Renal cortical epithelial cell (primary cell): ENCODE measurements around the gene NR3C2. TPM values are rescaled to one million over a fixed set of nuclear protein-coding genes. Genes with fewer than 3 reads are reported as not detected.

Source experiments
- DNase-seq: peaks from one replicate; pipeline ENCODE4 v3.0.0-alpha.2; 2011; ENCODE audit warnings: low read depth
- total RNA-seq: library from RNA; depleted of rRNA; stranded (reverse); fragments of >200 nt; gene quantifications from 2 replicates; pipeline ENCODE4 v1.2.3, GENCODE V29; 2014

NR3C2 gene
- total RNA-seq, 1 donor from 2014 or later: 2.0 TPM

DNA sequence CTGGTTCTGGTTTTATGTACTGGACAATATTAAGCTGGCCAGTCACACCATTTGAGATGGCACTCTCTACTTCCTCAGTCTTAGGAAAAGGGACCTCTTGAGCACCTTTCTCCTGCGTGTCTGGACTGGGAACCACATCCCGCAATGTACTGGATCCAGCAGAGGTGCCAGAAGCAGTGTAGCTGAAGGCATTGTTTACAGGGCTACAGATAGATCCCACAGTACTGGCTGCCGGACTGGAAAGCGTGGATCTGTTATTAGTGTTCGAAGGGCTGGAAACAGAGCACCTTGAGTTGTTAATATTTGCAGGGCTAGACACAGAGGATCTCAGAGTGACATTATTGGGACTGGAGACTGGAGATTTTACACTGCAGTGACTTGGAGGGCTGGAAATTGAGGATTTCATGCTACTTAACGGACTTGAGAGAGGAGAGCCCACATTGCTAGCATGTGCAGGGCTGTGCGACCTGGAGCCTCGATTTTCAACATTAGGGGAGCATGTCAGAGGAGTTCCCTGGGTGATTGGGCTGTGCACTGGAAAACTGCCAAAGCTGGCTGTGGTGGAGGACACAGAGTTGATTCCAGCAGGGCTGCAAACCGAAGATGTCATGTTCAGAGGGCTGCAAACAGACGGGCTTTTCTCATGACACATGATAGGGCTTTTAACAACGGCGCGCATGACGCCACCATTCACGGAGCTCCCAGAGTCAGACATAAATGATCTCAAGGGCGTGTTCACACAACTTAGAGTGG lies 6.4 kb downstream of the NR3C2 start:
- no peak for DNase-seq

DNA sequence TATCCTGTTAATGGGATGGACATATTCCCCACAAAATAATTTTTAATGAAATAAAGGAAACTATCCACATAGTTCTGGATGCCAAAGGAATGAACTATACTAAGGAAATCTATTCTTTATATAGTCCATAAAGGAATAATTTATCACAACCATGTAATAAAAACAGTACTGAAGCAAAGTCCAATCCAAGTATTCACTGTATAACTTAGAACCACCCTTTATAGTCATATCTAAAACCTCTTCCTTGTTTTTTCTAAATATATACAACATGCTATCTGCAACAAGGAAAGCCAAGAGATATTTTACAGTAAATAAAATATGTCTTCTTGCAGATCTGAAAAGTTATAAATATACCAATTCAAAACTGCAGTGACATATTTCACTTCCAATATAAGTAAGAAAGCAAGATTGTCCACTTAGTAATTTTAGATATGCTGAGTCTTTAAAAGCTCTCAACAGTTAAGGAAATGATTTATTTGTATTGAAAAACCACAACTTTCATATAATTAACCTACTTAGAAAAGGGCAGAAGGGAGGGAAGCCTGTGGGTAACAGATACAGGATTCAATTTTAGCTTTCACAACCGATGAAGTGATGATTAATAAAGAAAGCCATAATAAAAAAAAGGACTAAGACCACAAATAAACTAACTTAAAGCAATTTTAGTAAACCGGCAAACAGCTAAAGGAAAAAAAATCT lies 8.0 kb downstream of the NR3C2 start:
- DNase-seq: no peak

DNA sequence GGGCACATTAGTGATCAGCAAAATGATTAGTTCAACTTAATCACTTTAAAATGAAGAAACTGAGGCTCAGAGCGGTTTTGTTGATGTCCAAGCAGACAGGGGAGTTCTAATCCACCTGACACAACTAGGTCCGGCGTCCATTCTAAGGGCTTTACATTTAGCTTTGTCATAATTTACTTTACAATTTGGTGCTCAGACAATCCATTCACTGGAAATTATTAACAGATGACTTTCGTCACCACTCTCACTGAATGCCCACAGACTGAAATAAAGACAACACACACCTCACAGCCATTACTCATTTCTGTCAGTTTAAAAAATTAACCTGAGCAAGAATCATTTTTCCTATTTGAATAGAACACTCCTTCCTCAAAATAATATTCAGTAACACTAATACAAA lies 10.8 kb downstream of the NR3C2 start:
- DNase-seq: peak; percentile 70

DNA sequence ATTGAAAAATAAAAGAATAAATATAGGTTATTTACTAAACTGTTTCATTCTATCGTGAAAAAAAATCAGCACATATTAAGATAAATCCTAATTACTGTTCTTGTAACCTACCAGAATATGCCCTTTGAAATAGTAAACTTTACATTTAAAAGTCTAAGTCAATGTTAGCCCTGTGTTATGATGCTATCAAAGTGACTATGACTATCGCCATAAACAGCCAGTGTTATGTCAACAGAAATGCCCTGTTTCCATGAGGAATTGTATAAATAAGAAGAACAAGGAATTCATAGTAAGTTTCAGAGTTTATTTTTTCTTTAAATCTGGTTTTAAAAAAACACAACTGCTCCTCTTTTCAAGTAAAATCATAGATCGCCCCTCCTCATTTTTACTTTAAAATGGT lies 11.4 kb downstream of the NR3C2 start:
- DNase-seq: peak; percentile 32

DNA sequence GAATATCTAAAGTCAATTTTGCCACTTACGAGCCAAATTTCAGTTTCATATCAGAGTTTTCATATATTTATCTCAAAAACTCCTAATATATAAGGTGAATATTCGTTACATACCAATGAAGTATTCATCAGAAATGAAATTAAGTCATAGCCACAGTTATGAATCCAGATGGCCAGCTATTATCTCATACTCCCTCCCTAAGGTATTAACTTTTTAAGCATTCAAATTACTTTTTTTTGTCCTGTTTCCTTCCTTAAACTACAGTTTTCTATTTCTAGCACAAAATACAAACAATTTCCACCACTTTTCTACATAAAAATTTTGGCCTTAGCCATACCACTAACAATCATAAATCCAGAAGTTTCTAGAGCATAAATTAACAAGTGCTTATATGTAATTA lies 13.0 kb downstream of the NR3C2 start:
- DNase-seq: no peak

DNA sequence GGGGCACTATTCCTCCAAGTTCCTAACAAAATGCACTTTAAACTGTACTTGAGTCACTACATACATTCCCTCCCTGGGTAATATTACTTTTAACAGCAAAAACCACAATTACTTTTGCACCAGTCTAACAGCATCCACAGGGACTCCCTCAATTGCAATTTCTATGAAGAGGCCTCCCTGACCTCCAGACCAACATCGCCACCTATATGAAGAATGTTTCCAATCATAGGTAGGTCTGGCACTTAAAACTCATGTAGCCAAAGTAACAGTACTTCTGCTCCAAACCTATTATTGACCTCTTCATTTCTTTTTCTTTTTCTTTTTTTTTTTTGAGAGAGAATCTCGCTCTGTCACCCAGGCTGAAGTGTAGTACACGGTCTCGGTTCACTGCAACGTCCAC lies 15.6 kb downstream of the NR3C2 start:
- no peak for DNase-seq

DNA sequence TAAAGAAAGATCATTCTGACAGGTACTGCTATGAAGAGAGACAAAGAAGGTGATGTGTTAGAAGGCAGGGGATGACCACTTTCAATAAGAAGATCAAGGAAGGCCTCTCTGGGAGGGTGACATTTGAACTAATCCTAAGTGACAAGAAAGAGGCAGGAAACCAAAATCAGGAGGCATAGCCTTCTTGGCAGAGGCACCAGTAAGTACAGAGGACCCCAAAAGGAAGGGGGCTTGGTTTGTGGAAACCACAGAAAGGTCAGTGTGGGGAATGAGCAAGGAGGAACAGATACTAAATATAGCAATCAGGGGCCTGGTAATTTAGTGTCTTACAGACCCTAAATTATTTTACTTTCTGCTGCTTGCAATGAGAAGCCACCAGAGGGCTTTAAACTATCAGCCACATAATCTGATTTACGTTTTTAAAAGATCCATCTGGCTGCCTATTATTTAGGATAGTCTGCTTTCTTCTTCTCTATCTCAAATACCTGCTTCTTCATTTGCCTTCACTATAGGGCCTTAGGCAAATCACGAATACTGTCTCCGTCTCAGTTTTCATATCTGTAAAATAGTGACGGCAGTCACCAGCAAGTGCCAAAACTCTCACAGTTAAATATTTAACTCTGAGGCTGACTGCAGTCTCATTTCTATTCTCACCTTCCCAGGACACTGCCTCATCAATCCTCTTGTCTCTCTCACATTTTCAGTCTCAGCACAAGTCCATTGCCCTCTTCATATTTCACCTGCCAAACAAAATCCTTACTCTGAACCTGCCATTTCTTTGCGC lies 16.7 kb downstream of the NR3C2 start:
- no peak for DNase-seq

DNA sequence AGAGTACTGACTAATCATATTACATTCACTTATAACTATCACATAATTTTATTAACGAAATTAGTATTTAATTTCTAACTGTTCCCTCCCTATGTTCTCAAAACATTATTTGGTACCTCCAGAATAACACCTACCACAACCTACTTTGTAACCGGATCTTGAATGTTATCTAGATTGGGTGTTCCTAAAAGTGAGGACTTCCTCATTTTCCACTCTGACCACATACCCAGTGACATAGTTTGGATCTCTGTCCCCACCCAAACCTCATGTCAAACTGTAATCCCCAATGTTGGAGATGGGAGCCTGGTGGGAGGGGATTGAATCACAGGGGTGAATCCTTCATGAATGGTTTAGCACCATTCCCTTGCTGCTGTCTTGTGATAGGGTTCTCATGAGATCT lies 21.8 kb downstream of the NR3C2 start:
- no peak for DNase-seq

DNA sequence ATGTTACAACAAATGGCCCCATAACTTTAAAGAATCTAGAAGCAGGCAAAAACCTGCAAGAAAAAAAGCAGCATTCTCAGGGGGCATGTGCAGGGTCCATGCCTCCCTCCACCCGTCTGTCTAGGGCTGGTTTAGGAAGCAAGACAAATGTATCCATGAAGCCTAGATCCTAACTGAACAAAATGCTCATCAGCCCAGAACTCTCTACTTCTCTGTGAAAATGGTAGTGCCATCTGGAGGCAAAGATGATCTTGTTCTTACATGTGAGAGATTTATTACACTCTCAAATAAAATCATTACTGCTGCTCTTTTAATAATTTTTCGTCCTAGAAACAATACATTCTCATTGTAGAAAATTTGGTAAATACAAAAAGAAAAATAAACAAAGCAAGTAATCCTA lies 26.7 kb downstream of the NR3C2 start:
- DNase-seq: peak; percentile 32

DNA sequence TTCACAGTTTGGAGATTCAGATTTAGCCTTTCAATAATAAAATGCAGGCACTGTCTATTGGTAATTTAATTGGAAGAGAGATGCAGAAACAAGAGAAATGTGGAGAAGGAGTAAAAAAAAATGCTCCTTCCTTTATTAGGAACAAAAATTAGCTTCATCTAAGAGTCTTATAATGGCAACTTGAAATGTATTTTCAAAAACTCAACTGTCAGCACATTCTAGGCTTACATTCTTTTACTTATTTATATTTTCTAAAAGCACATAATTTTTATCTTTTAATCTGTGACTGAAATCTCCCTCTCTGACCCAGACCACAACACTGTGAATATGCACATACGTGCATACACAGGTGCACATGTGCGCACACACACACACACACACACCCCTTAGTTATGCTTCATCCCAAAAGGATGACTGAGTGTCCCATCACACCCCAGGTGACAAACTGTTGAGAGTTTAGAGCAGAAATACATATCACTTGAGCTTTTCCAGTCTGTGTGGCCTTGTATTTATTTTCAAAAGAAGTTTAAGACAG lies 29.7 kb downstream of the NR3C2 start:
- DNase-seq: no peak

DNA sequence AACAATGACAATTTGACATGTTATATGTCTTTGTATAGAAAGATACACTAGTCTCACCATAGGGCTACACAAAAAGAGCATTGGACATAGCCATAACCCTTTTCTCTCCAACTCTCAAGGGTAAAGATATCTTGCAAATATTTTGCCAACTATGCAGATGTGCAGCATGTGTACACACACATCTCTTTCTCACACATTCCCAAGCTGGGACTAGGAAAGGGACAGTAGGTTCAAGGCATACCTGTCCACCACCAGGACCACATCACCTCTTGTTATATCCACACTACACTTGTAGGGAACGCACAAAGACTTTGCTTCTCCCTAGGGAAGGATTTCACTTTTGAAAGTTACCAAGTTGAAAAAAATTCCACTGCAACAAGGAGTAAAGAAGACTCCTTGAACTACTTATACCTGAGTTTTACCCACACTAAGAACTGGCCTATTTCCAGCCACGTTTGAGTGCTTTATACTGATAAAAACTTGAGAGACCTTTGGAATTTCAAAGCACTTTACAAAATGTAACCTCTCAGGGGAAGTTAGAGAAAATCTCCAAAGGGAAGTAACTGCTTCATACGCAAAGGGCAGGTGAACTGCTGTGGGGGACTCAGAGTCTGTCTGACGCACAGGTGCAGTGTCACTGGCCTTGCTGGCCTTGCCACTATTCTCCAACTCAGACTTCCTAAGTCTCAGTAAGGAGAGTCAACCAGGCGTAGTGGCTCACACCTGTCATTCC lies 36.9 kb downstream of the NR3C2 start:
- DNase-seq: no peak

DNA sequence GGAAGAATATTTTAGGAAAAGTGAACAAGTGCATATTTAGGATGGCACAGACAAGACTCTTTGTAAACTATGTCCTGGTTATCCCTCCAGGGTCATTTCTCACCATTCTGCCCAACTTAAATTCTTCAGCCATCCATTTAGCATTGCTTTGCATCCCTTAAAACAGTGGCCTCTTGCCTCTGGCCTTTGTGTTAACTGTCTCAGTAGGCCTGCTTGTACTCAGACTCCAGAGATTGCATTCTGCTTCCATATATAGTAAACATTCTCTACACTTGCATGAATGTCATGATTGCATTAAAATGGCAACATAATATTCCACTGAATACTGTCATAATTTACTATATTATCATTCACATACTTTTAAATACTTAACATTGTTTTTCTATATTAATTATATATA lies 43.2 kb downstream of the NR3C2 start:
- no peak for DNase-seq

DNA sequence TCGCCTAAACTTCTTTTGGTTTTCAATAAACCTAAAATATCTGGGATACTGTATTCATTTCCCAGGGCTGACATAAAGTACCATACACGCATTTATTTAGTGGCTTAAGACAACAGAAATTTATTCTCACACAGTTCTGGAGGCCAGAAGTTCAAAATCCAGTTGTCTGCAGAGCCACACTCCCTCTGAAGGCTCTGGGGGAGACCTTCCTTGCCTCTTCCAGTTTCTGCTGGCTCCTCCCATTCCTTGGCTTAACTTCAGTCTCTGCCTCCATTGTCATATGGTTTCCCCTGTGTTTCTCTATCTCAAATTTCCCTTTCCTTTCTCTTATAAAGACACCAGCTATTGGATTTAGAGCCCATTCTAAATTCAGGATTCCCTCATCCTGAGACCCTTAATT lies 44.4 kb downstream of the NR3C2 start:
- no peak for DNase-seq

DNA sequence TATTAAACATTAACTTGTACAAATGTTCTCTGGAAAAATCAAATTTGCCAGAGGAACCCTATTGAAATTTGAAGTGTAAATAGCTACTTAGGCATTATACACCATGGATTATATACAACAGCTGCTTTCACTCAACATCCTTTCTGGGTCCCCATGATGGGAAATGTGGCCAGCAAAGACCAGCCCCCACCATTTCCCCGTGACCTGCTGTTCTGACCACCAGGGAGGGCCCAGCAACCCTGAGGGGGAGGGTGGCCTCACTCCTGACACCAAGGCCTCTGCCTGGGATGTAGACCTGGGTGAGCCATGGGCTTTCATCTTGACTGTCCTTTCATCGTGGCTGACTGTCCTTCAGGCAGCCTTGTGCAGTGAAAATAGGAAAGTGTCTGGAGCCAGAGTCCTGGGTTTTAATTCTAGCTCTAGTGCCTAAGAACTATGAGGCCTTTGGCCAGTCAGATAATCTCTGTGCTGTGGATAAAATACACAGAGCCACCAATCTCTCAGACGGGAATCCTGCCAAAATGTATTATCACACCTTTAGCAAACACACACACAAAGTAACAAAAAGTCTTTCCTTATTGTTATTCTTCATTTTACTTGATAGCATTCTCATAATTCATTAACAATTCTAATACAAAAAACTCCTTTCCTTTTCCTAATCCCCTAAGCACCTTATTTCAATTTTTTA lies 45.1 kb downstream of the NR3C2 start:
- DNase-seq: no peak

DNA sequence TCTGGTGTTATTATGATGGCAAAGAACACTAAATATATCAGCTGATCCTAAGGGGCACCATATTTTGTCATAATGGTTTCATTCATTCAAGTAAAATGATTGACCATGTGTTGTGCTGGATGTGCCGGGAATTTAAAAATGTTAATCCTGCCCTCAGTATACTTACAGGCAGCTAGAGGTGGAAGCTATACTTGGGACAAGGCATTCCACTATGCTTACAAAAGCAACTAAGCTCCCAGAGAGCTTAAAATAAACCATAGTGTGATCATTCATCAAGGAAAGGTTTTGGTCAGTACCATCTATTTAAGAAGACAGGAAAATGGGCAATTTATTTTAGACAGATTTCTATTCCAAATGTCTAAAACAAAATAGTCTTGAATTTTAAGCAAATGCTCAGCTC lies 46.4 kb downstream of the NR3C2 start:
- DNase-seq: no peak

DNA sequence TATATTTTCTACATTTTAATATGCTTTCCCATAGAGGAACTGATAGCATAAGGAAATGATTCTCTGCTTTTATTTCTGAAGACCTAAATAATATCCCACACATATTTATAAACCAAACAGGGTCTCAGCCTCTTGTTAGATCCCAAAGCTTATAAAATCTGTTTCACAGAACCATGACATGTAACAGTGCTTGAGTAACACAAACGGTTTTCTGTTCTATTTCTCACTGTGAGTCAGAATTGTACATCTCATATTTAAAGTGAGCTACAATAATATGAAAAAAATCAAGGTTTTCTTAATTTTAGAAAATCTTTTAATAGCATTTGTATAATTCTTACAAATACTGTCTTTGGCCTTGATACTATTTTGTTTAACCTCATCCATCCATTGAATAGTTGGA lies 51.2 kb downstream of the NR3C2 start:
- DNase-seq: no peak

DNA sequence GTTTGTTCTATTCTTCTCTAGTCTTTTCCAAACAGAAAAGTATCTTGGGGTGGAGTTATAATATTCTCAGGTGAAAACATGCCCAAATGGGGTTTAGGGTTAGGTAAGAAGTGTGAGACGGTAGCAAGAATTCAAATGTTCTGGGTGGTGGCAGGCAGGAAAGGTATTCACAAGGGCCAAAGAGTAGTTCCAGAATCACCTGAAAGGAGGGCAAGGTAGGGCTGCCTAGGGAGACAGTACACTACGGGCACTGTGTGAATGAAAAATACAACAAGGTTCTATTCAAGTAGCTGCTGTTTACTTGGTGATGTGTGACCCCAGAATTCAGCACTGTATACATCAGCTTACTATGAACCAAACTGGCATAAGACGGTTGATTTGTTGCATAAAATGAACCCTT lies 51.9 kb downstream of the NR3C2 start:
- no peak for DNase-seq

DNA sequence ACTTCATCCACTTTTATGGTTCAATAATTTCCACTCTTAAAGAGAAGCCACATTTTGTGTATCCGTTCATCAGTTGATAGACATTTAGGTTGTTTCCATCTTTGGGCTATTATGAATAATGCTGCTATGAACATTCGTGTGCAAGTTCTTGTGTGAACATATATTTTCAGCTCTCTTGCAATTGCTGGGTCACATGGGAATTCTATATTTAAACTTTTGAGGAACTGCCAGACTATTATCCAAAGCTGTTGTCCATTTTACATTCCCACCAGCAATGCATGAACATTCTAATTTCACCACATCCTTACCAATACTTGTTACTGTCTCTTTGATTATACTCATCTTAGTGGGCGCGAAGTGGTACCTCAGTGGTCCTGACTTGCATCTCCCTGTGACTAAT lies 61.9 kb downstream of the NR3C2 start:
- no peak for DNase-seq

DNA sequence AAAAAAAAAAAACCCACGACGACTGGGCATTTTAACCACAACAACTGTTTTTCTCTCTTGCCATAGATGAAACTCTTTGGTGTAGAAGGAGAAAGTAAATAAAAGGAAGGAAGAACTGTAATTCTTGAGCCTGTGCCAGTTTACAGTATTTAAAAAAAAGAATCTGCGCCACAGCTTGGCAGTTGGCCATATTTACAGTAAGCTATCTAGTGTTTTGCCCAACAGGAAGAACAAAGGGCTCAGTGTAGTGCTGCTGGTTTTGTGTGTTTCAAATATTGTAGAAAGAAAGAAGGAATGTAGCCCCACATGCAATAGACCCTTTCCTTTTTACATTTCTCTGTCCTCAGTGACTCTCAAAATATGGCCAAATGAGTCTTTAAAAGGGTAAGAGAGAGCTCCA lies 66.1 kb downstream of the NR3C2 start:
- peak; percentile 50 for DNase-seq

DNA sequence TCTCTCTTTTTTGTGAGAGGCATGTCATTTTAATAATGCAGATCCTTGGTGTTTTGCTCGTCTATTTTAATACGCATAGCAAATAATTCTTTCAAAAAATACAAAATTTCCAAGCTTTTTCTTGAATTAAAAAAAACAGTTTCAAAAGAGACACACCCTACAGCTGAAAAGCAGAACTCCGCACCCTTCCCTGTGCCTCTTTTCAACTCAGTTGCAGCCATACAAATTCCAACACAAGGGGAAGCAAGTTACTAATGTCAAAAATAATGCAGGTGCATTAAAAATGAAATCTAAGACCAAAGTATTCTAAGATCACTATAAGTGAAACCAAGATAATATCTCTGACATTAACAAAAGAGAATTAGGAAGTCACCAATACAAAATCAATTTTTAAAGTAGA lies 66.6 kb downstream of the NR3C2 start:
- DNase-seq: no peak

DNA sequence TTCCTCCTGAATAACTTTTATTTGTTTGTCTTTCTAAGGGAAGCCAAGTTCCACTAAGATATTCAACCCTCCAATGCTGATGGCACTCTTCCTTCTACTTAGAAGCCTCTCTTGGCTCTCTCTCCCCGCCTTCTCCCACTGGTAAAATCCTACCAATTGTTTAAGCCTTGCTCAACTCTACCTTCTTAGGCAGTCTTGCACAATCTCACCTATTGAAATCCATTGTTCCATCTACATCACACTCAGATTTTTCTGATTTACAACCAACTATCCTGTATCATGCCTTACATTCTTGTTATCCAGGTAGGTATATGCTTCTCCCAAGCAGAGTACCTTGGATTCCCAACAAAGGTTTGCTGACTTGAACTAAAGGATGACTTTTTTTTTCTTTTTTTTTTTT lies 69.1 kb downstream of the NR3C2 start:
- no peak for DNase-seq
